Keratinocyte (primary cell): Measurements from ENCODE around the gene PNMA1. TPM values are rescaled to one million over a fixed set of nuclear protein-coding genes. Genes with fewer than 3 reads are reported as not detected.

Experiments used
- DNase-seq: peaks from one replicate; pipeline ENCODE4 v3.0.0-alpha.2; 2011; ENCODE audit warnings: low read depth, missing footprints, low spot score
- FAIRE-seq: peaks from 2 replicates; lab custom pipeline; 2011; peaks lifted over from hg19 to GRCh38; lab: Jason Lieb, UNC
- H2AFZ ChIP-seq: 2 replicates; pipeline ENCODE4 v1.6.0; 2012; ENCODE audit warnings: low read length, control low read depth, inconsistent platforms; ENCODE audit not compliant: control insufficient read depth
- H3K27ac ChIP-seq: 2 replicates; pipeline ENCODE4 v1.5.1; 2011; ENCODE audit warnings: low read length; ENCODE audit not compliant: control insufficient read depth, insufficient read depth
- H3K27me3 ChIP-seq: 3 replicates; pipeline ENCODE4 v1.6.0; 2011; ENCODE audit warnings: low read length; ENCODE audit not compliant: control insufficient read depth, insufficient read depth; ENCODE audit errors: extremely low read depth
- H3K36me3 ChIP-seq, 2 experiments: 2 replicates in 1 of 2; 3 replicates in 1 of 2; pipeline ENCODE4 v1.5.1; 2011; ENCODE audit warnings: low read length in 2 of 2, mild to moderate bottlenecking in 1 of 2; ENCODE audit not compliant: control insufficient read depth in 2 of 2, insufficient read depth in 2 of 2; ENCODE audit errors: extremely low read depth in 1 of 2
- H3K4me1 ChIP-seq: 3 replicates; pipeline ENCODE4 v1.5.1; 2011; ENCODE audit warnings: low read length; ENCODE audit not compliant: control insufficient read depth, insufficient read depth; ENCODE audit errors: extremely low read depth
- H3K4me2 ChIP-seq: 3 replicates; pipeline ENCODE4 v1.6.0; 2011; ENCODE audit warnings: low read depth, low read length; ENCODE audit not compliant: control insufficient read depth, insufficient read depth; ENCODE audit errors: extremely low read depth
- H3K4me3 ChIP-seq, 3 experiments: fragments of 200-600 bp in 1 of 3; sonication (generic) in 1 of 3; 2 replicates in 2 of 3; 3 replicates in 1 of 3; pipeline ENCODE4 v1.5.1; 2011 to 2016; ENCODE audit warnings: low read length in 3 of 3, mild to moderate bottlenecking in 3 of 3, control low read depth in 2 of 3, inconsistent platforms in 1 of 3, low read depth in 1 of 3, mixed read lengths in 1 of 3, mixed run types in 1 of 3, moderate library complexity in 1 of 3; ENCODE audit not compliant: control insufficient read depth in 2 of 3, insufficient read depth in 2 of 3; ENCODE audit errors: extremely low read depth in 1 of 3
- H3K79me2 ChIP-seq: 2 replicates; pipeline ENCODE4 v1.6.0; 2012; ENCODE audit warnings: low read length; ENCODE audit not compliant: control insufficient read depth, insufficient read depth
- H3K9ac ChIP-seq: 3 replicates; pipeline ENCODE4 v1.6.0; 2011; ENCODE audit warnings: low read length; ENCODE audit not compliant: control insufficient read depth, insufficient read depth; ENCODE audit errors: extremely low read depth
- H3K9me1 ChIP-seq: 3 replicates; pipeline ENCODE4 v1.6.0; 2011; ENCODE audit warnings: low read length; ENCODE audit not compliant: control insufficient read depth, insufficient read depth; ENCODE audit errors: extremely low read depth
- H3K9me3 ChIP-seq: 2 replicates; pipeline ENCODE4 v1.5.1; 2012; ENCODE audit warnings: low read depth, low read length; ENCODE audit not compliant: control insufficient read depth
- H4K20me1 ChIP-seq: 3 replicates; pipeline ENCODE4 v1.6.0; 2011; ENCODE audit warnings: low read length; ENCODE audit not compliant: control insufficient read depth, insufficient read depth; ENCODE audit errors: extremely low read depth
- EZH2 ChIP-seq: IDR thresholded peaks from one replicate; pipeline ENCODE4 v1.6.1; 2012; ENCODE audit warnings: inconsistent platforms, mild to moderate bottlenecking, low read length, moderate library complexity
- dilution Hi-C: fragments of 300-500 bp; cut with MboI; formaldehyde crosslinking; loops from one replicate; pipeline ENCODE4 v1.7.0; 2020; ENCODE audit warnings: low sequenced_read_pairs; ENCODE audit not compliant: extremely low pct_ligation_motif_present
- polyA plus RNA-seq, 5 experiments: library from polyadenylated mRNA; depleted of rRNA in 3 of 5; stranded (reverse) in 3 of 5; stranded (forward) in 1 of 5; unstranded in 1 of 5; fragments of >200 nt; gene quantifications; 1 replicate in 1 of 5; 2 replicates in 3 of 5; 3 replicates in 1 of 5; pipeline versions ENCODE4 v1.2.1 to v1.2.3, GENCODE V29; 2011 to 2012; ENCODE audit warnings: missing spikeins in 2 of 5, low read depth in 1 of 5, low replicate concordance in 1 of 5
- small RNA-seq, 3 experiments: library from RNA; depleted of rRNA; stranded (forward); fragments of <200 nt; gene quantifications; one replicate each; pipeline ENCODE3, GENCODE V24; 2012; ENCODE audit warnings: low read depth in 3 of 3, low replicate concordance in 1 of 3; ENCODE audit not compliant: insufficient read length in 3 of 3
- TF ChIP-seq, protein P1 (sequence below), 3 experiments: IDR thresholded peaks in 1 of 3; conservative IDR thresholded peaks in 1 of 3; optimal IDR thresholded peaks in 1 of 3; 2 replicates in 2 of 3; 3 replicates in 1 of 3; pipeline versions ENCODE3 to v1.5.1; 2011; ENCODE audit warnings: low read length in 3 of 3, mild to moderate bottlenecking in 3 of 3, moderate library complexity in 2 of 3, control low read depth in 1 of 3, inconsistent platforms in 1 of 3; ENCODE audit not compliant: insufficient read depth in 2 of 3; ENCODE audit errors: extremely low read depth in 1 of 3

PNMA1 gene
- polyA plus RNA-seq, 1 donor (not counting 4 experiments of a cell fraction or from before 2014, with no cell fraction given) = 8.2 TPM

DNA sequence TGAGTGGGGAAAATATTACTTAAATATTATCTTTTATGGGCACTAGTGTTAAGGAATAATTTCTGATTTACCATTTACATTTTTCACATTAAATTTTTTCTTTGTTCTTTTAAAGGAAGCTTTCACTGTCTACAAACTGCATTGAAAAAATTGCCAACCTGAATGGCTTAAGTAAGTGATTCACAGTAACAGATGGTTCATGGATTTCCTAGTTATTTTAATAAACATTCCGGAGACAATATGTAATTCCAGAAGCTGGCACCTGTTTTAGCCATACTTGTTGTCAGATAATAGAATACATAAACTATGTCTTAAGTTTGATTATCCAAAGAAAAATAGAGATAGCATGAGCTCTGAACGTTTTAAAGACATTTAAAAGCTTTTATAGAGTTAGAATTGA, 52.3 kb downstream of the PNMA1 start:
- FAIRE-seq (no peak), DNase-seq (no peak)
- no peaks in the 10 kb centered on the region for H3K9me1 ChIP-seq
- TF ChIP-seq, protein P1, sequence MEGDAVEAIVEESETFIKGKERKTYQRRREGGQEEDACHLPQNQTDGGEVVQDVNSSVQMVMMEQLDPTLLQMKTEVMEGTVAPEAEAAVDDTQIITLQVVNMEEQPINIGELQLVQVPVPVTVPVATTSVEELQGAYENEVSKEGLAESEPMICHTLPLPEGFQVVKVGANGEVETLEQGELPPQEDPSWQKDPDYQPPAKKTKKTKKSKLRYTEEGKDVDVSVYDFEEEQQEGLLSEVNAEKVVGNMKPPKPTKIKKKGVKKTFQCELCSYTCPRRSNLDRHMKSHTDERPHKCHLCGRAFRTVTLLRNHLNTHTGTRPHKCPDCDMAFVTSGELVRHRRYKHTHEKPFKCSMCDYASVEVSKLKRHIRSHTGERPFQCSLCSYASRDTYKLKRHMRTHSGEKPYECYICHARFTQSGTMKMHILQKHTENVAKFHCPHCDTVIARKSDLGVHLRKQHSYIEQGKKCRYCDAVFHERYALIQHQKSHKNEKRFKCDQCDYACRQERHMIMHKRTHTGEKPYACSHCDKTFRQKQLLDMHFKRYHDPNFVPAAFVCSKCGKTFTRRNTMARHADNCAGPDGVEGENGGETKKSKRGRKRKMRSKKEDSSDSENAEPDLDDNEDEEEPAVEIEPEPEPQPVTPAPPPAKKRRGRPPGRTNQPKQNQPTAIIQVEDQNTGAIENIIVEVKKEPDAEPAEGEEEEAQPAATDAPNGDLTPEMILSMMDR (optimal IDR thresholded peaks at IDR 0.05 in 1 of 3, IDR thresholded peaks at IDR 0.05 in 1 of 3, conservative IDR thresholded peaks at IDR 0.05 in 1 of 3; ENCODE audit: extremely low read depth in 1 of 3, insufficient read depth in 2 of 3, low read length in 3 of 3) = no peak
- TF ChIP-seq EZH2 = no peak
- no peaks in the 10 kb centered on the region for H3K9me3 ChIP-seq
- no peak overlapping the region for H3K4me3 ChIP-seq
- dilution Hi-C loops = no loop called here
- H4K20me1 ChIP-seq = no peaks in the 10 kb centered on the region
- no peaks in the 10 kb centered on the region for H3K27me3 ChIP-seq
- H3K27ac ChIP-seq = no peak overlapping the region
- H3K4me1 ChIP-seq = peaks cover 7% of the 10 kb centered on the region
- H3K79me2 ChIP-seq = no peaks in the 10 kb centered on the region
- H3K4me2 ChIP-seq = no peak overlapping the region
- H3K9ac ChIP-seq = no peak overlapping the region
- H3K36me3 ChIP-seq = peaks cover 0 to 2% of the 10 kb centered on the region in 2 experiments
- no peak overlapping the region for H2AFZ ChIP-seq

Small RNA genes lying within 50 kb of the gene (small RNA-seq; reads per million reads assigned to genes)
- 0 reads per million in 3 experiments for gene MIR4505

Other genes starting within 250 kb of the PNMA1 start
- gene RIOX1, start 223.5 kb downstream of the PNMA1 start, polyA plus RNA-seq = 7.7 to 12.5 TPM (median 9.2 TPM) in 3 replicates
- 5.4 to 8.7 TPM (median 6.1 TPM) in 3 replicates for gene ACOT1, start 177.2 kb downstream of the PNMA1 start, polyA plus RNA-seq
- gene HEATR4, start 155.4 kb downstream of the PNMA1 start, polyA plus RNA-seq = 0.12 to 0.24 TPM (median 0.16 TPM) in 3 replicates
- gene ACOT2, start 145.2 kb downstream of the PNMA1 start, polyA plus RNA-seq = 5.4 to 7.5 TPM (median 6.9 TPM) in 3 replicates
- gene ACOT4, start 122.5 kb downstream of the PNMA1 start, polyA plus RNA-seq = 0.29 to 0.68 TPM (median 0.40 TPM) in 3 replicates
- gene ACOT6, start 101.9 kb downstream of the PNMA1 start, polyA plus RNA-seq = not detected in 3 replicates
- 2.9 to 8.4 TPM (median 5.6 TPM) in 3 replicates for gene DNAL1, start 69.4 kb downstream of the PNMA1 start, polyA plus RNA-seq
- 5.0 to 19.5 TPM (median 8.2 TPM) in 3 replicates for gene PTGR2, start 137.4 kb upstream of the PNMA1 start, polyA plus RNA-seq
- 44.3 to 57.9 TPM (median 54.8 TPM) in 3 replicates for gene ZNF410, start 172.5 kb upstream of the PNMA1 start, polyA plus RNA-seq
- gene FAM161B, start 235.7 kb upstream of the PNMA1 start, polyA plus RNA-seq = 1.5 to 1.7 TPM (median 1.5 TPM) in 3 replicates
- gene COQ6, start 235.9 kb upstream of the PNMA1 start, polyA plus RNA-seq = 24.2 to 31.8 TPM (median 28.4 TPM) in 3 replicates